Peyer's patch (tissue), 4 donors: ENCODE results near the gene TPRG1L.

Experiments used
- POLR2A ChIP-seq, 2 donors: fragments of 450-650 bp; IDR thresholded peaks; one replicate each; pipeline ENCODE4 v1.5.1; 2017; ENCODE audit warnings: antibody characterized with exemption in 2 of 2, mild to moderate bottlenecking in 2 of 2, moderate library complexity in 2 of 2
- TF ChIP-seq, protein P1 (sequence below), 6 experiments: fragments of 450-650 bp in 4 of 6; fragments of 200-600 bp in 2 of 6; sonication (generic) in 1 of 6; IDR thresholded peaks; one replicate each; pipeline ENCODE4 v1.5.1; 2017 to 2019; ENCODE audit warnings: antibody characterized with exemption in 6 of 6, mild to moderate bottlenecking in 3 of 6, moderate library complexity in 1 of 6

DNA sequence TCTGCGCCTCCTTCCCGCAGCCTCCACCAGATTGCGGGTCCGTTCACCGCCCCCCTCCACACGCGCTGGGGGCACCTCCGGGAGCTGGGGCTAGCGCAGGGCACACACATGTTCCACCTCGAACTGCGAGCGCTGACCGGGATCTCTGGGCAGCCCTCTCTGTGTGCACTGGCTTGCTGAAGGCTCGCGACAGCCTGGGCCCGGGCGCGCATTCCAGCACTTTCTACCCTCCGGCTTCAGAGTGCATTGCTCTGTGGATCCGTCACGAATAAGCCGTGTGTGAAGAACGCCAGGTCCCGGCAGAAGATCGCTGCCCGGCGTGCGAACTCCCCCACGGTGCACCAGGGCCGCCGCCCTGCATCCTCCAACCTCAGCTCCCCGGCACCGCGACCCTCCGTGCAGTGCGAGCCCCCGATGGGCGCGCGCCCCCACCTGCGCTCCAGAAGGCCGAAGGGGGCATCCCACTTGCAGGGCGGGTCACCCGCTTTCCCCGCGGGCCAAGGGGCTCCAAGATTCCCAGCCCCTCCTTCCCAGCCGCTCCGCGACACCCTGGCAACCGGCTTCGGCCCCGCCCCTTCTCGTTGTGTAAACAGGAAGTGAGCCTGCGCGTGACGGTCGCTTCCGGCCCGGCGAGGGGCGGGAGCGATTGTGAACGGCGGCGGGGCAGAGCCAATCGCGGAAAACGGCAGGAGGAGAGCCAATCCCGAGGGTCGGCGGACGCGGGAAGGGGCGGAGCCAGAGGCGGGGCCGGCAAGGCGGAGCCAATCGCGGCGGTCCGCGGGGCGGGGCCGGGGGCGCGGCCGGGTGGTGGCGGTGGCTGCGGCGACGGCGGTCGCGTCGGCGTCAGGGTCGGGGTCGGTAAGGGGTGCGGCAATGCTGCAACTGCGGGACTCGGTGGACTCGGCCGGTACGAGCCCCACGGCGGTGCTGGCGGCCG is at the start of gene TPRG1L:
- TF ChIP-seq, protein P1, sequence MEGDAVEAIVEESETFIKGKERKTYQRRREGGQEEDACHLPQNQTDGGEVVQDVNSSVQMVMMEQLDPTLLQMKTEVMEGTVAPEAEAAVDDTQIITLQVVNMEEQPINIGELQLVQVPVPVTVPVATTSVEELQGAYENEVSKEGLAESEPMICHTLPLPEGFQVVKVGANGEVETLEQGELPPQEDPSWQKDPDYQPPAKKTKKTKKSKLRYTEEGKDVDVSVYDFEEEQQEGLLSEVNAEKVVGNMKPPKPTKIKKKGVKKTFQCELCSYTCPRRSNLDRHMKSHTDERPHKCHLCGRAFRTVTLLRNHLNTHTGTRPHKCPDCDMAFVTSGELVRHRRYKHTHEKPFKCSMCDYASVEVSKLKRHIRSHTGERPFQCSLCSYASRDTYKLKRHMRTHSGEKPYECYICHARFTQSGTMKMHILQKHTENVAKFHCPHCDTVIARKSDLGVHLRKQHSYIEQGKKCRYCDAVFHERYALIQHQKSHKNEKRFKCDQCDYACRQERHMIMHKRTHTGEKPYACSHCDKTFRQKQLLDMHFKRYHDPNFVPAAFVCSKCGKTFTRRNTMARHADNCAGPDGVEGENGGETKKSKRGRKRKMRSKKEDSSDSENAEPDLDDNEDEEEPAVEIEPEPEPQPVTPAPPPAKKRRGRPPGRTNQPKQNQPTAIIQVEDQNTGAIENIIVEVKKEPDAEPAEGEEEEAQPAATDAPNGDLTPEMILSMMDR (IDR thresholded peaks at IDR 0.05): no peak
- TF ChIP-seq POLR2A (IDR thresholded peaks at IDR 0.05): peak; percentile 42 to 61
